HepG2 (cell line): ENCODE data around the gene EPC2. TPM values are rescaled to one million over a fixed set of nuclear protein-coding genes. Genes with fewer than 3 reads are reported as not detected.

Source experiments
- ATAC-seq: fragments of 200-7000 bp; cut with Tn5 transposase; 3 replicates; pipeline ENCODE4 v1.9.1; 2020; ENCODE audit warnings: mild to moderate bottlenecking, moderate library complexity
- BruUV-seq: library from RNA; stranded (reverse); fragments of 400-500 nt; replicated peaks from 2 replicates; lab custom pipeline; 2021; lab: Mats Ljungman, UMichigan
- CTCF ChIA-PET: fragments of 300-600 bp; formaldehyde crosslinking; extraction: SDS; loops from one replicate; lab custom pipeline; 2021; ENCODE audit warnings: low total read pairs, inconsistent platforms, low intra/inter-chr PET ratio; lab: Yijun Ruan, JAX
- POLR2A ChIA-PET: fragments of 350-600 bp; sonication (Branson Sonifier 250); formaldehyde crosslinking; loops from one replicate; lab custom pipeline; 2020; ENCODE audit warnings: antibody characterized with exemption, inconsistent platforms; lab: Yijun Ruan, JAX
- DNase-seq: peaks from one replicate; pipeline ENCODE4 v3.0.0-alpha.2; 2015; ENCODE audit warnings: low spot score
- FAIRE-seq: peaks from 3 replicates; lab custom pipeline; 2011; peaks lifted over from hg19 to GRCh38; lab: Jason Lieb, UNC
- H2AFZ ChIP-seq: one replicate; pipeline ENCODE4 v1.6.1; 2011; ENCODE audit warnings: low read length, inconsistent platforms
- H3K27ac ChIP-seq: fragments of 300-600 bp; 3 replicates; pipeline ENCODE4 v1.8.0; 2011; ENCODE audit warnings: mixed run types, mild to moderate bottlenecking, mixed read lengths, low read length, inconsistent platforms; ENCODE audit not compliant: insufficient read depth; ENCODE audit errors: extremely low read length
- H3K27me3 ChIP-seq, 2 experiments: fragments of 200-600 bp in 1 of 2; 2 replicates in 1 of 2; 3 replicates in 1 of 2; pipeline versions ENCODE4 v1.6.0 to v1.8.0; 2011; ENCODE audit warnings: low read length in 2 of 2, mild to moderate bottlenecking in 2 of 2, moderate library complexity in 2 of 2, inconsistent platforms in 1 of 2; ENCODE audit not compliant: insufficient read depth in 2 of 2, control insufficient read depth in 1 of 2
- H3K36me3 ChIP-seq, 2 experiments: fragments of 200-600 bp in 1 of 2; replicated peaks in 1 of 2; 2 replicates in 1 of 2; 3 replicates in 1 of 2; pipeline versions ENCODE4 v1.5.1 to v1.8.0; 2011; ENCODE audit warnings: low read length in 2 of 2, inconsistent platforms in 1 of 2; ENCODE audit not compliant: insufficient read depth in 2 of 2, control insufficient read depth in 1 of 2
- H3K4me1 ChIP-seq: 2 replicates; pipeline ENCODE4 v1.5.1; 2012; ENCODE audit warnings: low read length, inconsistent platforms; ENCODE audit not compliant: insufficient read depth
- H3K4me2 ChIP-seq: 2 replicates; pipeline ENCODE4 v1.6.0; 2011; ENCODE audit warnings: low read depth, low read length, inconsistent platforms
- H3K4me3 ChIP-seq, 3 experiments: fragments of 200-600 bp in 1 of 3; sonication (generic), shearing (Covaris generic) in 1 of 3; replicated peaks in 1 of 3; 2 replicates each; pipeline ENCODE4 v1.5.1; 2011 to 2016; ENCODE audit warnings: low read length in 3 of 3, inconsistent platforms in 2 of 3, low read depth in 2 of 3, mild to moderate bottlenecking in 2 of 3, control low read depth in 1 of 3, mixed read lengths in 1 of 3; ENCODE audit not compliant: insufficient read depth in 1 of 3
- H3K79me2 ChIP-seq: one replicate; pipeline ENCODE4 v1.6.1; 2011; ENCODE audit warnings: low read length, inconsistent platforms; ENCODE audit not compliant: insufficient read depth
- H3K9ac ChIP-seq: 2 replicates; pipeline ENCODE4 v1.6.0; 2011; ENCODE audit warnings: mild to moderate bottlenecking, low read depth, low read length, inconsistent platforms; ENCODE audit not compliant: insufficient read depth
- H3K9me3 ChIP-seq: 2 replicates; pipeline ENCODE4 v1.5.1; 2012; ENCODE audit warnings: mild to moderate bottlenecking, low read length
- H4K20me1 ChIP-seq: 2 replicates; pipeline ENCODE4 v1.6.0; 2011; ENCODE audit warnings: inconsistent platforms, mild to moderate bottlenecking, low read length, moderate library complexity; ENCODE audit not compliant: insufficient read depth
- AFF4 ChIP-seq: sonication (generic); formaldehyde crosslinking; IDR thresholded peaks from 2 replicates; pipeline ENCODE4 v1.4.0; 2020; ENCODE audit warnings: missing genetic modification reagents
- CSRNP2 ChIP-seq: sonication (generic); formaldehyde crosslinking; conservative IDR thresholded peaks from 2 replicates; pipeline ENCODE4 v1.8.0; 2022; ENCODE audit warnings: low read depth, missing genetic modification reagents
- ETV5 ChIP-seq: IDR thresholded peaks from 2 replicates; pipeline ENCODE4 v1.6.1; 2018; ENCODE audit warnings: missing biosample characterization, missing genetic modification reagents, inconsistent platforms, borderline replicate concordance
- FLYWCH1 ChIP-seq: sonication (generic); formaldehyde crosslinking; IDR thresholded peaks from 2 replicates; pipeline ENCODE4 v1.8.1; 2023; ENCODE audit warnings: mild to moderate bottlenecking, missing genetic modification reagents
- FOXA1 ChIP-seq, 2 experiments: fragments of 450-650 bp in 1 of 2; sonication (generic) in 1 of 2; formaldehyde crosslinking in 1 of 2; IDR thresholded peaks; 2 replicates each; pipeline versions ENCODE4 v1.4.0 to v1.6.1; 2016 to 2020; ENCODE audit warnings: missing genetic modification reagents in 1 of 2
- JARID2 ChIP-seq: sonication (generic); formaldehyde crosslinking; IDR thresholded peaks from 2 replicates; pipeline ENCODE4 v1.8.1; 2023; ENCODE audit warnings: missing genetic modification reagents, inconsistent platforms; ENCODE audit not compliant: insufficient replicate concordance
- KLF13 ChIP-seq: sonication (generic); formaldehyde crosslinking; IDR thresholded peaks from 2 replicates; pipeline ENCODE4 v1.4.0; 2020; ENCODE audit warnings: mild to moderate bottlenecking, missing genetic modification reagents
- MAFK ChIP-seq, 2 experiments: IDR thresholded peaks in 1 of 2; conservative IDR thresholded peaks in 1 of 2; 2 replicates each; pipeline ENCODE4 v1.6.1; 2011; ENCODE audit warnings: improper control_type of control experiment in 2 of 2, low read length in 2 of 2
- MYC ChIP-seq: sonication (generic); formaldehyde crosslinking; IDR thresholded peaks from 2 replicates; pipeline ENCODE4 v1.9.0; 2021; ENCODE audit warnings: missing genetic modification reagents, borderline replicate concordance
- PCBP1 ChIP-seq: fragments of 200-400 bp; formaldehyde crosslinking; IDR thresholded peaks from 2 replicates; pipeline ENCODE4 v1.6.1; 2017; ENCODE audit warnings: mild to moderate bottlenecking, low read depth, low read length, borderline replicate concordance
- SIX4 ChIP-seq: sonication (generic); formaldehyde crosslinking; IDR thresholded peaks from 2 replicates; pipeline ENCODE4 v1.4.0; 2020; ENCODE audit warnings: missing genetic modification reagents
- SOX6 ChIP-seq, 2 experiments: fragments of 450-650 bp in 1 of 2; sonication (generic) in 1 of 2; formaldehyde crosslinking in 1 of 2; IDR thresholded peaks; 2 replicates each; pipeline versions ENCODE4 v1.4.0 to v1.6.1; 2017 to 2020; ENCODE audit warnings: antibody characterized with exemption in 1 of 2, mild to moderate bottlenecking in 1 of 2, missing genetic modification reagents in 1 of 2
- TMF1 ChIP-seq: sonication (generic); formaldehyde crosslinking; IDR thresholded peaks from 2 replicates; pipeline ENCODE4 v1.8.1; 2022; ENCODE audit warnings: low read depth, missing genetic modification reagents
- ZNF160 ChIP-seq: sonication (generic); formaldehyde crosslinking; IDR thresholded peaks from 2 replicates; pipeline ENCODE4 v1.8.0; 2022; ENCODE audit warnings: mild to moderate bottlenecking, inconsistent platforms, missing genetic modification reagents
- ZNF337 ChIP-seq: sonication (generic); formaldehyde crosslinking; IDR thresholded peaks from 2 replicates; pipeline ENCODE4 v1.5.1; 2020; ENCODE audit warnings: missing genetic modification reagents, low read depth, mild to moderate bottlenecking, borderline replicate concordance
- ZNF460 ChIP-seq: sonication (generic); formaldehyde crosslinking; IDR thresholded peaks from 2 replicates; pipeline ENCODE4 v1.5.1; 2020; ENCODE audit warnings: missing genetic modification reagents, mild to moderate bottlenecking, borderline replicate concordance
- ZNF530 ChIP-seq: sonication (generic); formaldehyde crosslinking; IDR thresholded peaks from 2 replicates; pipeline ENCODE4 v1.5.0; 2020; ENCODE audit warnings: low read depth, mild to moderate bottlenecking, missing genetic modification reagents
- ZNF557 ChIP-seq: sonication (generic); formaldehyde crosslinking; IDR thresholded peaks from 2 replicates; pipeline ENCODE4 v1.4.0; 2020; ENCODE audit warnings: missing genetic modification reagents
- ZNF772 ChIP-seq: sonication (generic); formaldehyde crosslinking; IDR thresholded peaks from 2 replicates; pipeline ENCODE4 v1.5.0; 2020; ENCODE audit warnings: mild to moderate bottlenecking, missing genetic modification reagents
- whole genome bisulfite sequencing: methylation state at CpG from one replicate; pipeline ENCODE4 v1.1.6; 2017; ENCODE audit warnings: low lambda C conversion rate; 5-methylcytosine and 5-hydroxymethylcytosine counted together
- in situ Hi-C: cut with HindIII; loops from 2 replicates; pipeline ENCODE4 v1.10.0; 2017; ENCODE audit warnings: low pct_unique_long_range_greater_than_20kb; ENCODE audit not compliant: extremely low pct_ligation_motif_present
- intact Hi-C: fragments of 100-400 bp; cut with micrococcal nuclease; formaldehyde crosslinking; loops from one replicate; pipeline ENCODE4 v1.10.0; 2022; ENCODE audit not compliant: unreplicated experiment
- polyA plus RNA-seq, 8 experiments: library from polyadenylated mRNA; depleted of rRNA in 3 of 8; stranded (reverse) in 7 of 8; unstranded in 1 of 8; fragments of >200 nt; fragmentation: Illumina TruSeq in 4 of 8; extraction: Trizol in 4 of 8; gene quantifications; 2 replicates each; pipeline versions ENCODE4 v1.2.1 to v1.2.3, GENCODE V29; 2011 to 2016; ENCODE audit warnings: low read depth in 4 of 8, missing spikeins in 1 of 8, mixed read lengths in 1 of 8; ENCODE audit not compliant: insufficient read depth in 1 of 8
- total RNA-seq, 5 experiments: library from RNA; depleted of rRNA; stranded (reverse); fragments of >200 nt; fragmentation: Illumina TruSeq; extraction: Trizol; gene quantifications; 2 replicates each; pipeline ENCODE4 v1.2.3, GENCODE V29; 2016; ENCODE audit warnings: low read depth in 1 of 5

Gene EPC2
- total and polyA plus RNA-seq, 2 of the 13 experiments (the other 11 are each of a cell fraction or from before 2014, with no cell fraction given) = 20.5 to 22.0 TPM

GRCh38 chr2:148696985-148697384 is 52.4 kb downstream of the EPC2 start (continued):
- TF ChIP-seq ETV5 (CRISPR knock-in tag) = no peak

GRCh38 chr2:148699830-148700229 is 55.3 kb downstream of the EPC2 start:
- no peak for DNase-seq
- no peak overlapping the region for H3K4me3 ChIP-seq
- WGBS = 82% methylated on average over 4 of the region's 4 CpGs
- CTCF ChIA-PET = no interaction called here
- peaks cover 22% of the 10 kb centered on the region for H3K9me3 ChIP-seq
- intact Hi-C loops = no loop called here
- no peaks in the 10 kb centered on the region for H3K4me1 ChIP-seq
- H3K36me3 ChIP-seq = peaks cover 10 to 12% of the 10 kb centered on the region in 2 experiments
- BruUV-seq = no TSS peak
- peaks cover 8% of the 10 kb centered on the region for H3K79me2 ChIP-seq
- no peak overlapping the region for H3K4me2 ChIP-seq
- in situ Hi-C loops = no loop called here
- H3K27me3 ChIP-seq = no peaks in the 10 kb centered on the region
- no peak for FAIRE-seq
- no peak overlapping the region for H3K9ac ChIP-seq
- ATAC-seq = no peak
- POLR2A ChIA-PET = no interaction called here
- H2AFZ ChIP-seq = no peak overlapping the region
- H3K27ac ChIP-seq = no peak overlapping the region
- no peaks in the 10 kb centered on the region for H4K20me1 ChIP-seq
- TF ChIP-seq ZNF557 (CRISPR knock-in tag) (no peak), KLF13 (no peak), SIX4 (no peak), CSRNP2 (CRISPR knock-in tag) (no peak), SOX6 (IDR thresholded peaks at IDR 0.05) (no peak), SOX6 (CRISPR knock-in tag; IDR thresholded peaks at IDR 0.05) (no peak), ZNF337 (CRISPR knock-in tag) (no peak), MYC (no peak), AFF4 (CRISPR knock-in tag) (no peak), FLYWCH1 (CRISPR knock-in tag) (no peak), MAFK (conservative IDR thresholded peaks at IDR 0.05 in 1 of 2, IDR thresholded peaks at IDR 0.05 in 1 of 2; ENCODE audit: low read length in 2 of 2) (no peak), PCBP1 (no peak), ZNF460 (CRISPR knock-in tag) (no peak), TMF1 (no peak), ZNF530 (CRISPR knock-in tag) (no peak), JARID2 (CRISPR knock-in tag) (no peak), ZNF772 (CRISPR knock-in tag) (no peak), ZNF160 (CRISPR knock-in tag) (no peak), FOXA1 (IDR thresholded peaks at IDR 0.05) (no peak), FOXA1 (CRISPR knock-in tag; IDR thresholded peaks at IDR 0.05) (no peak)
